COLO829 (cell line): ENCODE measurements around the gene LAMA3.
A peak's percentile ranks its signal among the peaks of the same experiment; 100 is the strongest.

Source experiments
- DNase-seq: peaks from one replicate; pipeline ENCODE4 v3.0.0; 2012; ENCODE audit warnings: low spot score

LAMA3 gene

DNA sequence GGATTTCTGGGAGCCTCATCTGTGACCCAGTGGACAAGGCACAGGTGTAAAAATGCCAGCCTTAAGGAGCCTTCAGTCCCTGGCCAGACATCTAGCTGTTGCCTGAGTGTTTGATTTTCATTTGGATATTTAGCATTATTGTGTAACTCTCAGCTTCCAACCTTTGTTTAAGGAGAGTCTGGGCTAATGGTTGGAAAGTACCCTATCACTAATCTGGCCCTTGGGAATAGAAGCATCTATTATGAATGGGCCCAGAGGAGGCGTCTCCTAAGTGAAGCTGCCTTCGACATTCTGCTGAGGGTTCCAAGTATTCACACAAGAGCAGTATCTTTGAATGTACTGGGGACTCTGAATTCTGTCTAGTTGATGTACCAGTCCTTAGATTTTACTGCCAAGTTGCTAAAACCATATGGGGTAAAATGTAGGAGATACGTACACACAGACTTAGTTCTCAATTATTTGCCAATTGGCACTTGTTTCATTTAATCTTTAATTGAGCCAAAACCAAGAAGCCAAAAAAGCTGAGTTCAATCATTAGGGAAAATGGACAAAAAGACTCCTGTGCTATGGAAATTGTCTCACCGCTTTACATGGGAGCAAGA lies 19.3 kb upstream of the LAMA3 start:
- DNase-seq = peak; percentile 40

DNA sequence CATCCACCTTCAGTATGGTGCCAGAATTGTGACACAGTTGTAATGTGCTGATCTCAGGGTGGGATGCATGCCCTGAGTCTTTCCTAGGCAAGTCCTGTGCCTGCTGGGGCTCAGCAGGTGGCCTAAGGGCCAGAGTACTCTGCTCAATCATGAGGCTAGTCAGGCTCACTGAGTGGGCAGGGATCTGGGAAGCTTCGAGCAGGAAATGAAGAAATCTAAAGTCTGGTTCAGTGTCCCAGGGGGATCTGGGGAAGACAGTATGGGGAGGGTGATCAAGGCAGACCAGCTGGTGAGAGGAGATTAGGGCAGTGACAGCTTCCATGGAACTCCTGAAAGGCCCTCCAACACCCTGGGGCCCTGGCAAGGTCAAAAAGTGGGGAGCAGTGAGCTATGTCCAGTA lies 17.7 kb upstream of the LAMA3 start:
- no peak for DNase-seq

DNA sequence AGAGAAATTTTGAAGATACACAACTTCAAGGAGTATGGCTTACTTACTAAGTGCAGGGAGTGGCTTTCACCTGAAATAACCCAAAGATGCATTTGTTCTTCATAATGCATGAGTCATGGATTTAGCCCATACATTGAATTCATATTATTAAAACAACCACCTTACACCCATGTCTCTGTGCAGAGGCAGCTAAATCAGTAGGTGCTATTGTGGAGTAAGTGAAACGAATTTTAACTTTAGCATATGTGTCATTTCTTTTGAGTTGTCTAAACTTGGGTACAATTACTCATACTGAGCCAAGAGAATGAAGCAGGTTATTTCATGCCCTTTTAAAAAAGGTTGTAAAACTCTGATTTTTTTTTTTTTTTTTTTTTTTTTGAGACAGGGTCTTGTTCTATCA lies 15.5 kb upstream of the LAMA3 start:
- DNase-seq = no peak

DNA sequence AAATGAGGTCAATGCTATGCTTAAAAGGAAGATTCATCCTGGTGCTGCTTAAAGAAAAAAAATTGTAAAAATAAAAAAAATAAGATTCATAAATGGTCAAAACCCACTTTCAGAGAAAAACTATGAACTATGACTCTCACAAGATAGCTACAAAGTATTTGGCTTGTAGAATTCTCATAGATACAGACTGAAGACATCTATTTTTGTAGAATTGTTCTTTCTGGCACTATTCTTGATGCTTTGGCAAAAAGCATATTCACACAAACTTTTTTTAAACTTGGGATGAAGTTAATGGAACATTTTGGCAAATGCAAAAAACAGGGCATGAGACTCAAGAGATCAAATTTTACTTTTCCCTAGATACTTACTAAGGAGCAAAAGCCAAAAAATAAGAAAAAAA lies 14.0 kb upstream of the LAMA3 start:
- no peak for DNase-seq

DNA sequence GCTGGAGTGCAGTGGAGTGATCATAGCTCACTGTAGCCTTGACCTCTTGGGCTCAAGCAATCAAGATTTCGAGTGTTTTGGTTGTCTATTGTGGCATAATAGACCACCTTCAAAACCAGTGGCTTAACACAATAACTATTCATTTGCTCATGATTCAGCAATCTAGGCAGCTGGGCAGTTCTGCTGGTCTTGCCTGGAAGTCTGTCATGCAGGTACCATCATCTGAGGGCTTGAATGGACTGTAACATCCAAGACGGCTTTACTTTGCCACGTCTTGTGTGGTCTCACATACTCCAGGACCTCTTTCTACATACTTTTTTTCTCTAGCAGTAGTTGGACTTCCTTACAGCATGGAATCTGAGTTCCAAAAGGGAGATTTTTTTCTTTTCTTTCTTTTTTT lies 13.4 kb upstream of the LAMA3 start:
- no peak for DNase-seq

DNA sequence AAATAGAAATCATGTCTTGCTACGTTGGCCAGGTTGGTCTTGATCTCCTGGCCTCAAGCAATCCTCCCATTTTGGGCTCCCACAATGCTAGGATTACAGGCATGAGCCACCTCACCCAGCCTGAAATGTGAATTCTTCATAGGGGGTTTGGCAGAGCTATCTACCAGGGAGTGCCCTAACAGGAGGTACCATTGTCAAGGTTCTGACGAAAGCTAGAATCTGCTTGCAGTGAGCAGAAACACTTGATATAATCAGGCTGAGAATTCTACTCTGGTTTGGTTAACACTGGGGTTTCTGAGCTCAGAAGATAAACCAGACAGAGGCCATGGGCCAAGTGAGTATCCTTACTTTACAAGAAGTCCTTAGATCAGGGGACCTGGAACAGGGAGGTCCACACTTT lies 7.2 kb upstream of the LAMA3 start:
- no peak for DNase-seq

DNA sequence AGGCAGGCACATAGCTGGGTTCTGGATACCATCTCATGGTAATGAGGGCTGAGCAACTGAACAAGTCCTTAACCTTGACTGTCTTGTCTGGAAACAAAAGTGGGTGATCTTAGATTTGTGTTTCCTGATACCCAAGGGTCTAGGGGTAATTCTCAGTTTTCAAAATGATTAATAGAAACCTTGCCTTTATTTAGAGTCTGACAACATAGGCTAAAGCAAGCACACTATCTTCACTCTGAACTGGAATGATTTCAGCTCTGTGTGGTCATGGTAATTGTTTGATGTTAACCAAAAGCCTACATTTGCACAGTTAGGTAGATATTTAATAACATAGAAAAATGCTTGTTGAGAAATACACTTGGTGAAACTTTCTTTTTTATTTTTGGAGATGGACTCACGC lies 6.8 kb upstream of the LAMA3 start:
- DNase-seq = no peak

DNA sequence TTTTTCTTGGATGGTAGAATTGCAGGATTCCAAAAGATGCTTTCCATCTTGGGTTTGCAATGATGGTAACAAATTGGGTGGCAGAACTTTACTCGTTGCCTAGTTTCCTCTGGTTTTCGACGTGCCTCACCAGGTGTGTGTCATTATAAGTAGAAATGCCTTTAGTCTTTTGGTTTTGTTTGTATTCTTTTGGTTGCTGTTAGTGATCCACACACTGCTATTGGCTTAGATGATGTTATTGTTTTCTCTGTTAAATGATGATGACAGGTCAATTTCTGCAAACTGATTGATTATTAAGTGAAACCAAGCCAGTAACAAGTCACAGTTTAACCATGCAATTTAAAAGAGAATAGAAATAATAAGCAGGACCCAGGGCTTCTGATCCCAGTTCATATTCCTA lies 6.1 kb upstream of the LAMA3 start:
- DNase-seq = no peak

DNA sequence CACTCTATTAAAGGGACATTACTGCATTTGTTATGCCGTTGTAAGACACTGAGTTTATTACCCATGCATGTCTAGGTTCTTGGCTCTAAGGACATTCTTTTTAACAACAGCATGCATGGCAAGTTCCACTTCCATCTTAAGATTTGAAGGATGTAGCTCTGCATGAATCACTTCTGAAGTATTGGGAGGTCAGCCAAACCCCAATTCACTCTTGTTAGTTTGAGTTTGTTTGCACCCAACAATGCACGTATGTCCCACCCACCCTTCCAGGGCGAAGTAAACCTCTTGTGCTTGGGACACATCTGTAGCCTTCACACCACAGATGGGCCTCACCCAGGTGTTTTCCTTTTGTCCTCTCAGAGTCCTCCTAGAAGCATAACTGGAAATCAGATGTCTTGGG lies 5.6 kb upstream of the LAMA3 start:
- no peak for DNase-seq

DNA sequence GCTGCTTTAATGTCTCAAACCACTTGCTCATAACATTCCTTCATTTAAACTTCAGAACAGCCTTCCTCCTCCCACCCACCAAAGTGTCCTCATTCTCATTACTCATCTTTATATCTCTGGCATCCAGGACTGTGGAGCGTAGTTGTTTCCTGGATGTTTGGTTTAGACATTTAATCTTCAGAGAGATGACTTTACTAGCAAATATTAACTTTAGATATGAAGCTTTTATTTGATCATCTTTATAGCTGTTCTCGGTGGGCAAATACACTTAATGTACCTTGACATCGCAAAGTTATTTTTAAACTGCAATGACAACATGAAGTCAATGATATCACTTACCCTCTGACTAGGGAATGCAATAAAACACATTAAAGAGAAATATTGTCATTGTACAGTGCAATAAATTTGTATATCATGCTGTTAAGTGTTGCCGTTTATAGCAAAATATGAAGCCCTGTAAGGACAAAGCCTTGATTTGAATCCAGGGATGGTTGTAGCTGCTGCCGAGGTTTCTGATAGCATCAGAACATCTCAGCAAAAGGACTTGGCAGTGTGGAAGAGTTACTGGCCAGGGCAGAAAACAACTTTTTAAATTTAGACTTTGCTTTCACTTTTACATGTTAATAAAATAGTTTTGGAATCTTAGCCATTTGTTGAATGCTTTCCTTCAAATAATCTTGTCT lies 4.6 kb upstream of the LAMA3 start:
- DNase-seq = no peak

DNA sequence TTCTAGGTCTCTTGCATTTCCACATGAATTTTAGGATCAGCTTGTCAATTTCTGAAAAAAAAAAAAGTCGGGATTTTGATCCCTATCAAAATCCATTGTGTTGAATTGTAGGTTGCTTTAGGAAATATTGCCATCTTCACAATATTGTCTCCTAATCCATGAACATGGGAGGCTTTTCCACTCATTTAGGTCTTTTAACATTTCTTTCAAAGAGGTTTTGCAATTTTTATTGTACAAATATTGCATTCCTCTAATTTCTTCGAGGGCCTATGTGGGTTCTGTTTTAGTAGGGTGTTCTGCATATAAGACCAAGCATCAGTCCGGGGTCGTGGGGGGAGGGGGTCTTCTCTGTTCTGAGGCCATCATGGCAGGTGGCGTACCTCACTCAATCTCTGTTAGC lies 725 bp upstream of the LAMA3 start:
- no peak for DNase-seq

DNA sequence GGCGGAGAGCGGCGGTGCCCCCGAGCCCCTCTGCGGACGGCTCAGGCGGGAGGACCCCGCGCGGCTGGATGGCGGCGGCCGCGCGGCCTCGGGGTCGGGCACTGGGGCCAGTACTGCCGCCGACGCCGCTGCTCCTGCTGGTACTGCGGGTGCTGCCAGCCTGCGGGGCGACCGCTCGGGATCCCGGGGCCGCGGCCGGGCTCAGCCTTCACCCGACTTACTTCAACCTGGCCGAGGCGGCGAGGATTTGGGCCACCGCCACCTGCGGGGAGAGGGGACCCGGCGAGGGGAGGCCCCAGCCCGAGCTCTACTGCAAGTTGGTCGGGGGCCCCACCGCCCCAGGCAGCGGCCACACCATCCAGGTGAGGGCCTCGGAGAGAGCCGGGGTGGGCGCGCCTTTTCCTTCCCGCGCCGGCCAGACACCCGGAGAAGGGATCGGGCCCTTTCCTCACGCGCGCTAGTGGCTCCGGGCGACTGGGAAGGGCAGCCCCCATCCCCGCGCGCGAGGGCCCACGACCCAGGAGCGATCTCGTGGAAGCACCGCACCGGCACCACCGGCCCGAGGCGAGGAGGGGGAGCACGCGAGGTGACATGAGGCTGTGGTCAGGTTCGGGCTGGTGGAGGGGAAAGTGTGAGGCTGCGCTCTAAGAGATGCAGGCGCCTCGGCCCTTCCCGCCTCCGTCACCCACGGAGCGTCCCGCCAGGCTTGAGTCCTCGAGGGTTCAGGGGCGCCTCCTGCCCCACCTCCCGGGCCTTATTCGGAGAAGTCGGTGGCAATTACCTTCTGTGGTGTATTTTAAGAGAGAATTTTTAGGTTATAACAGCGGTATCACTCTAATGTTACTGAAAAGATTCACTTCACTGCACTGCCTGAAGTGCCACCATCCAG lies 607 bp downstream of the LAMA3 start:
- DNase-seq = no peak

DNA sequence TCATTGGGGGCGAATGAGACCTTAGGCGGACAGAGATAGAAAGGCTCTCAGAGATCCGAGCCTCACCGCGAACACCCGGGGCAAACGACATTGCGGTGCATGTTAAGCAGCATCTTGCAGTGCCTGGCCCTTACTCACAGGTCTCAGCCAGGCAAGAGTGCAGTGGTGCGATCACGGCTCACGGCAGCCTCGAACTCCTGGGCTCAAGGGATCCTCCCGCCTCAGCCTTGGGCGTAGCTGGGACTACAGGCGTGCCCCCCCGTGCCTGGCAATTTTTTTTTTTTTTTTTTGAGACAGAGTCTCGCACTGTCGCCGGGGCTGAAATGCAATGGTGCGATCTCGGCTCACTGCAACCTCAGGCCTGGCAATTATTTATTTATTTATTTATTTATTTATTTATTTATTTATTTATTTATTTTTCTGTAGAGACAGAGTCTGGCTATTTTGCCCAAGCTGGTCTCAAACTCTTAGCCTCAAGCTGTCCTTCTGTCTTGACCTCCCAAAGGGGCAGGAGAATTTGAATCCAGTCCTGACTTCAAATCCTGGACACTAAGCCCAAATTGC lies 1.3 kb downstream of the LAMA3 start:
- no peak for DNase-seq

DNA sequence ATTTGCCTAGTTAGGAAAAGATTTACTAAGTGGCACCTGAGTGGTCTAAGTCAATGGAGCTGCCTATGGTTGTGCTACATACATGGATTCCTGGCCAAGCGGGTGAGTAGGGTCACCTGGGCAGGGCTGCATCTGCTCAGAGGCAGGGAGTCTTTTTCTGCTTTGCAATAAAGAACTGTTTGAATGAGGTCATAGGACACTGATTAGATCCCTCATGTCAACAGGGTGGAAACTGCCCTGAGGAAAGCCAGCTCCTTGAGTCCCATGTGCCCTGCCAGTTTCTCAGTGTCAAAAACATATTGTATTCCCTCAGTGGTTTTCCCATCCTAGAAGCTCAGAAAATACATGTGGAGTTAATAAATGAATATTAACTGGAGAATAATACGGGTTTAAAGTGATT lies 4.6 kb downstream of the LAMA3 start:
- no peak for DNase-seq

DNA sequence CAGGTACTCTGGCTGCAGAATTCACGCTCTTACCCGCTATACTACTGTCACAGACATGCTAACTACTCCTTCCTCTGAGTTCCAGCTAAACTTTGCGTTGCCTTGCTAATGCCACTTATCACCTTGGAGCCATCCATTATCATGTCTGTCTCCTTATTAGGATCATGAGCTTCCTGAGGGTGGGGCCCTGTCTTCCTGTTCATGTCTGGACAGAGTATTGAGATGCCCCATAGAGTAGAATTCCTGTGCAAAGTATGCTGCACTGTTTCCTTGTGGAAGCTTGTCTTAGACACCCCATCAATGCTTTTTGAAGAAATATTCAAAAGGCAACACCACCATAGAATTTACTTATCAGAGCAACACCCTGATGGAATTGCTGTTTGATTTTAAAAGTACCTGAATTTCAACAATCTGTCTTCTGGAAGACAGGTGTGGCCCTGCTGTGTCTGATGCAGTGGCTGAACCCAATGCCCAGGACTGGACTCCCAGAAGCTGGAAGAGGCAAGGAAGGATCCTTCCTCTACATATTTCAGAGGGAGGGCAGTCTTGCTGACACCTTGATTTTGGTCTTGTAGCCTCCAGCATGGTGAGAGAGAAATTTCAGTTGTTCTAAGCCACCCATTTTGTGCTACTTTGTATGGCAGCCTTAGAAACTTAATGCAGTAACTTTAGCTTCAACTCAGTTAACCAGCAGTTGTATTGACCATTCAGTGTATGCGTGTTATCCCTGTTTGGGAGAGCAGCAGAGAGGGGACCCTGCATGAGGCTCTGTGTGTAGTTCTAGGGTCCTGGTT lies 5.6 kb downstream of the LAMA3 start:
- DNase-seq = no peak

DNA sequence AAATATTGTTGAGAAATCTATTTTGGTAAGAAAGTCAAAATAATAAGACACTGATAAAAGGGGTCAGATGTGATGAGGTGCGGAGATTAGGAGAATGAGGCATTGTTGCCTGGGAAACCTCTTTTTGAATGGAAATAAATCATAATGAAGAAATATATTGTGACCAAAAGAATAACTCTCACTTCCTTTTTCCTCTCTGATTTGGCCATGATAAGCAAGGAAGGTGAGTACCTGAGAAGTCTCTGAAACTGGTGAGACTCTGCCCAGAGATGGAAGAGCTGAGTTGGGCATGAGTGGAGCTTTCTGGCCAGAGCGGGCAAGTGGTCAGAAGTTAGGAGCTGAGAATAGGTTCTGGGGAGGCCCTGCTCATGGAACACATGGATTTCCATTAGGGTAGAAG lies 11.8 kb downstream of the LAMA3 start:
- no peak for DNase-seq

DNA sequence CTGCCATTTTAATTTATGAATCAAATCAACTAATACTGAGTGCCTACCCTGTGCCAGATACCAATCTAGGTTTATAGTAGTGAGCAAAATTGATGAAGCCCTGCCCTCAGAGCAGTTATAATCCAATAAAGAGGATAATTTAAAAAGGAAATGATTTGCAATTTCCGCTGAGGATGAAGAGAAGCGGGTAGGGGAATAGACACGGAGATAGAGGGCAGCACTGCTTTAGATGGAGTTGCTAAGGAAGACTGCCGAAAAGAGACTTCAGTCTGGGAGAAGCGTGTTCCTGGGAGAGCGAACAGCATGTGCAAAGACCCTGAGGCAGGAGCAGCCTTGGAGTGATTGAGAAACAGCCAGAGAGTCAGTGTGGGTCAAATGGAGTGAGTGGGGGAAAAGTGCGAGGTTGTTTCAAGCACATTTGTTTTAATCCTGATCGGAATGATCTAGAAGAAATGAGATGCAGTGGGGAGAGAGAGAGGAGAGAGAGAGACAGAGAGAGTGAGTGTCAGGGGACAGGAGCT lies 12.4 kb downstream of the LAMA3 start:
- DNase-seq = no peak

DNA sequence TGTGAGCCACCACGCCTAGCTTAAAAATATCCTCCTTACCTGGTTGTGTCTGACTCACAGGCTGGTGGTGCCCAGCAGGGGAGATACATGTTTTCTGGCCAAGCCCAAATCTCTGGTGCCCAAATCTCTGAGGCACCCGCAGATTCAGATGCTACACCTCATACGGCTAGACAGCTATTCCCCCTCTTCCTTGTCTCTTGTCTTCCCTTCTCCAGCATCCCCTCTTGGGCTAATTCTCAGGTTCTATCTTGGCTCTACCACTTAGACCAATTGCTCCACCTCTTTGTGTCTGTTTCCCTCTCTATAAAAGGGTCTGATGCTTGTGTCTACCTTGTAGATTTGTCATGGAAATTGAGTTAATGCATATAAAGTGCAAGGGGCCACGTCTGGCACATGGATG lies 13.4 kb downstream of the LAMA3 start:
- no peak for DNase-seq

DNA sequence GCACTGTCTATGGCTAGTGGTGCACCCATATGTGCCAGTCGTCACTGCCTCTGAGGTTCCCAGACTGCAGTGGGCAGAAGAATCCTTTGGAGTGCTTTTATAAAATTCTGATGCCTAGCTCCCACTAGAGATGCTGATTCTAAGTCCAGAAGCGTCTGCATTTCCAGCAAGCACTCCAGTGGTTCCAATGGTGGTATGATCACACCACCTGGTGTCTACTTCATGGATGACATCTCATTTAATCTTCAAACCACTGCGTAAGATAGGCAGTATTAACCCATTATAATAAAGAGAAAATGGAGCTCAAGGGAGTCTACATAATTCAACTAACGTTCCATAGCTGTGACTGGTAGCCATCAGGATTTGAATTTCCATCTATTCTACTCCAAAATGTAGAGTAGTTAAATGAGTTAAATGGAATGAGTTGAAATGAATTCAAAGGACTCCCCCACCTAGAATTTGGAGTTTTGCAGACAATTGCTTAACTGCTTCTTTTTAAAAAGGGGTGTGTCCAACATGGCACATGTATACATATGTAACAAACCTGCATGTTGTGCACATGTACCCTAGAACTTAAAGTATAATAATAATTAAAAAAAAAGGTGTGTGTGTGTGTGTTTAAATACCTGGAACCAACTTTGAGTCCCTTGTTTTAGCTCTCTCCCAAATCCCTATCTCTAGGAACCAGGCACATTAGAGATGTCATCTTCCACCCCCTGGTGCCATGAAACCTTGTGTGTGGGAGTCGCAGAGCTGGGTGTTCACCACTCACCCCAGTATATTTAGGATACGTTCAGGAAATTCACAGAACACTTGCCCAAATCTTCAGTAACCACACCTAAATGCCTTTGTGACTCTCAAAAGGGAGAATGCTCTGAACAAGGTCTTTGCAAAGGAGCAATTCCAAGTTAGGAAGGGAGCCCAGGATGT lies 14.1 kb downstream of the LAMA3 start:
- peak; percentile 45 for DNase-seq

DNA sequence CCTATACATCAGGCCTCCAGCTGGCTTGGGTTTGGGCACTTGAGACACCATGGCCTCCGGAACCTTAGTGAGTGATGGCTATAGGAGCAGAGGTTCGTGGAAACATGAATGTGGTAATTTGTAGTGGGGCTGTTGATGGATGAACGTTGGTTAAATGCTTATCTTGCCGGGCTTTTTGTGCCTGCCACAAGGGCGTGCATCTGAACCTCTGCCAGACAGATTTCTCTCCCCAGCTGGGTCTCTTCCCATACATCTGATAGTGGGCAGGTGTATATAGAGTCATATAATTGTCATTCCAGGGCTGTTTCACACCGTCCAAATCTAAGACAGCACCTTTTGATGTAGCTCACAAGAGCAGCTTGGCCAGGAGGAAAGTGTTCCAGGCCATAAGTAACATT lies 14.7 kb downstream of the LAMA3 start:
- DNase-seq = no peak

DNA sequence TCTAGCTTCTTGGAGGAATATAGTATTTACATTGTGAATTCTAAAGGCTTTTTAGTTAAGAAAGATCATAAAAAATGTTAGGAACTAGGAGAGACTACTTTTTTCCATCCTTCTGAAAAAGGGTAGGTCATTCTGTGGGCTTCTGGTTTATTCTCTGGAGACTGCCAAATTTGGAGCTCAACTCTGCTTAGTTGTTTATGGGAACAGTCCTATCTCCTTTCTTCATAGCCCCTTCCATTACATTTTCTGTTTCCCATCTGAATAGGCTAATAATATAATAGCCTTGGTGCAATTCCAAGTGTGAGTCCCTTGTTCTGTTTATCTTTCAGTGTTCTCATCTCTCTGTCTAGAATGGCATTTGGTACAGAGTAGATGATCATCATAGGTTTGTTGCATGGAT lies 15.6 kb downstream of the LAMA3 start:
- DNase-seq = no peak
